ENCODE measurements around the gene KRT78. TPM values are rescaled to one million over a fixed set of nuclear protein-coding genes. Genes with fewer than 3 reads are reported as not detected.

KRT78 gene
- polyA plus RNA-seq, 3 donors, result not detected

DNA sequence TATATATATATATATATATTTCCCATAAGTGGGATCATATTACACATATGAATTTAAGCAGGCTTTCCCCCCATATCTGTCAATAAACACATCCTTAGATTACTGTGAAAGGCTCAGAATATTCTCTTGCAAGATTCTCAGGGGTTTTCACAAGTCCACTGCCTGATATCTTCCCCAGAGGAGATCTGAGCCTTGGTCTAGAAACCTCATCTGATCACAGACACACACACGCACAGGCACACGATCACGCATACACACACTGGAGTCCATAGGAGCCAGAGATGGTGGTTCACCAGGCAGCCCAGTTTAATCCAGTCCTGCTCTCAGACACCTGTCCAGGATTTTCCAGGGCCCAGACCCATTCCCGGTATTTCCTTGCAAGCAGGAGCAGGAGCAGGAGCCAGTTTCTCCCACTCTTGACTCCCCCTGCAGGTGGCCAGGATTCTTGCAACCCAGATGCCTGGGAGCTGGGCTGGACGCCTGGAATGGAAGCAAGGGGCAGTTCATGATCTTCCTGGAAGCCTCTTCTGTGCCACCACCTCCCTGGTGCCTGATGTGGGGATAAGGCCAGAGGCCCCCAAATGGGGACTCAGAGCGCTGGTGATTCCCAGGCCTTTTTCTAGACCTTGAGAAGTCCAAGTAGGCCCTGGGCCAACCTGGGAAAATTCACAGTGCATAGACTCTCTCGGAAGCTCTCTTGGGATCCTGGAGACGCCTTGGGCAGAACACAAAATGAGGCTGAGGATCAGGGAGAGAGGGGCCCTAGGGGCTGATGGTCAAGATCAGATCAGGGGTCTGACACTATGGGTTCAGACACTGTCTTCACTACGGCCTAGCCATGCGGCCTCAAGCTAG, 16.5 kb upstream of the KRT78 start:
- Histone ChIP-seq H2AFZ (ENCODE audit: insufficient read depth, low read depth, low read length, poor library complexity, severe bottlenecking) (no peak overlapping the region), H3K9me3 (replicated peaks in 1 of 2; ENCODE audit: control insufficient read depth in 1 of 2, insufficient read depth in 1 of 2, low read length in 2 of 2) (no peaks in the 10 kb centered on the region), H3K79me2 (ENCODE audit: insufficient read depth, low read length) (no peaks in the 10 kb centered on the region), H3K27me3 (ENCODE audit: control insufficient read depth in 2 of 2, insufficient read depth in 2 of 2, low read length in 2 of 2) (no peaks in the 10 kb centered on the region), H3K36me3 (replicated peaks in 1 of 2; ENCODE audit: control insufficient read depth in 1 of 2, insufficient read depth in 2 of 2, low read length in 2 of 2) (no peaks in the 10 kb centered on the region), H3K4me2 (replicated peaks; ENCODE audit: extremely low read depth, low read length, poor library complexity, severe bottlenecking) (no peak overlapping the region), H4K20me1 (ENCODE audit: insufficient read depth, low read length) (no peaks in the 10 kb centered on the region), H3K9ac (ENCODE audit: insufficient read depth, low read length, poor library complexity, severe bottlenecking) (no peak overlapping the region), H3K4me1 (ENCODE audit: control insufficient read depth in 1 of 2, insufficient read depth in 2 of 2, low read length in 2 of 2) (peaks cover 18 to 20% of the 10 kb centered on the region in 2 donors), H3K4me3 (replicated peaks in 1 of 3; ENCODE audit: low read depth in 2 of 3, low read length in 3 of 3) (no peak overlapping the region), H3K27ac (ENCODE audit: low read depth in 1 of 2, low read length in 2 of 2) (no peak overlapping the region)
- Mint-ChIP-seq H3K9me3 (no peaks in the 10 kb centered on the region), H3K4me1 (peaks cover 27% of the 10 kb centered on the region), H3K36me3 (no peaks in the 10 kb centered on the region), H3K27me3 (ENCODE audit: low read depth in 3 of 3) (peaks cover 0 to 3% (median 2%) of the 10 kb centered on the region in 3 donors), H3K4me3 (no peak overlapping the region), H3K27ac (no peak overlapping the region)
- 77% methylated on average over 8 of the region's 10 CpGs for WGBS (ENCODE audit: insufficient coverage)
- peak in 2 of 3 donors; percentile 32 to 39 for DNase-seq
- peak; percentile 86 for TF ChIP-seq CTCF (IDR thresholded peaks at IDR 0.05)
- intact Hi-C loops (cut with micrococcal nuclease), result no loop called here

GRCh38 chr12:52862023-52862422, 13.2 kb upstream of the KRT78 start:
- no peaks in the 10 kb centered on the region for H3K9me3 Mint-ChIP-seq
- Histone ChIP-seq H3K79me2 (ENCODE audit: insufficient read depth, low read length) (no peaks in the 10 kb centered on the region), H3K4me1 (ENCODE audit: control insufficient read depth in 1 of 2, insufficient read depth in 2 of 2, low read length in 2 of 2) (peaks cover 8 to 10% of the 10 kb centered on the region in 2 donors), H3K27me3 (ENCODE audit: control insufficient read depth in 2 of 2, insufficient read depth in 2 of 2, low read length in 2 of 2) (peaks cover 0 to 2% of the 10 kb centered on the region in 2 donors), H3K4me3 (replicated peaks in 1 of 3; ENCODE audit: low read depth in 2 of 3, low read length in 3 of 3) (no peak overlapping the region), H3K4me2 (replicated peaks; ENCODE audit: extremely low read depth, low read length, poor library complexity, severe bottlenecking) (no peak overlapping the region), H3K36me3 (replicated peaks in 1 of 2; ENCODE audit: control insufficient read depth in 1 of 2, insufficient read depth in 2 of 2, low read length in 2 of 2) (no peaks in the 10 kb centered on the region), H3K9ac (ENCODE audit: insufficient read depth, low read length, poor library complexity, severe bottlenecking) (no peak overlapping the region), H2AFZ (ENCODE audit: insufficient read depth, low read depth, low read length, poor library complexity, severe bottlenecking) (no peak overlapping the region), H3K9me3 (replicated peaks in 1 of 2; ENCODE audit: control insufficient read depth in 1 of 2, insufficient read depth in 1 of 2, low read length in 2 of 2) (no peaks in the 10 kb centered on the region), H3K27ac (ENCODE audit: low read depth in 1 of 2, low read length in 2 of 2) (no peak overlapping the region), H4K20me1 (ENCODE audit: insufficient read depth, low read length) (no peaks in the 10 kb centered on the region)
- H3K36me3 Mint-ChIP-seq, result no peaks in the 10 kb centered on the region
- intact Hi-C loops (cut with micrococcal nuclease), result no loop called here
- H3K4me3 Mint-ChIP-seq, result no peak overlapping the region
- no peak for DNase-seq
- peak overlapping the region in 1 of 7 donors; percentile 3 for H3K27ac Mint-ChIP-seq
- H3K4me1 Mint-ChIP-seq, result peaks cover 16% of the 10 kb centered on the region
- WGBS (ENCODE audit: insufficient coverage), result 73% methylated on average over 2 of the region's 2 CpGs
- no peak for TF ChIP-seq CTCF (IDR thresholded peaks at IDR 0.05)
- peaks cover 2 to 5% (median 3%) of the 10 kb centered on the region in 3 donors for H3K27me3 Mint-ChIP-seq (ENCODE audit: low read depth in 3 of 3)

Measured in CD14-positive monocyte (primary cell).